Fibroblast of lung (primary cell): ENCODE data around the gene GPR65.

Experiments
- CTCF ChIP-seq, 2 donors: IDR thresholded peaks in 1 of 2; conservative IDR thresholded peaks in 1 of 2; 1 replicate in 1 of 2; 2 replicates in 1 of 2; pipeline ENCODE4 v1.5.1; 2011 to 2012; ENCODE audit warnings: low read length in 2 of 2, control low read depth in 1 of 2, inconsistent platforms in 1 of 2, low read depth in 1 of 2, mild to moderate bottlenecking in 1 of 2
- EZH2 ChIP-seq: IDR thresholded peaks from 2 replicates; pipeline ENCODE4 v1.5.1; 2012; ENCODE audit warnings: low read length, control low read depth, mild to moderate bottlenecking; ENCODE audit errors: missing control alignments

DNA sequence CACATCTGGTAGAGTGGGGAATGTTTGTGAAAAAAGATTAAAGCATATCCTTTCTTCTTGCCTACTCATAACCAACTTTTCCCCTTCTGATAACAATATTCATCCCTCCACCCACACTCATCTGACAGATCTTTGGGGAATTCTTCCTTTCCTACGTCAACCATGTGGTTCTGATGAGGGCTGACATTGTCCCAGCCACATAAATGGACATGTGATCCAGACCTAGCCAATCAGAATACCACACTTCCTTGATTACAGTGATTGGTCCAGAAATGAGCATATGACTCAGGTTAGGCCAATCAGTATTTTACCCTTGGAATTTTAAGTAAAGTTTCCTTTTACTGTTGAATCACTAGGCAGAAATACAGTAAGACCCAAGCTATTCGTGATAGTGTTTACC lies 58.9 kb downstream of the GPR65 start:
- no peak for TF ChIP-seq CTCF (conservative IDR thresholded peaks at IDR 0.05 in 1 of 2, IDR thresholded peaks at IDR 0.05 in 1 of 2; ENCODE audit: low read depth in 1 of 2, low read length in 2 of 2)
- TF ChIP-seq EZH2: no peak
